GM23338 (cell line): ENCODE measurements around the gene UPK1A. TPM values are rescaled to one million over a fixed set of nuclear protein-coding genes. Genes with fewer than 3 reads are reported as not detected.

ENCODE experiments used
- ATAC-seq: fragments of 200-7000 bp; cut with Tn5 transposase; 3 replicates; pipeline ENCODE4 v1.9.1; 2020
- DNase-seq: peaks from one replicate; pipeline ENCODE4 v3.0.0-alpha.2; 2015; ENCODE audit warnings: low spot score
- H2AFZ ChIP-seq: fragments of 200-600 bp; sonication (generic); 2 replicates; pipeline ENCODE4 v1.8.0; 2016; ENCODE audit warnings: antibody characterized with exemption, mild to moderate bottlenecking, moderate library complexity
- H3F3A ChIP-seq: fragments of 200-600 bp; sonication (generic); replicated peaks from 2 replicates; pipeline ENCODE4 v1.8.0; 2017; ENCODE audit warnings: antibody characterized with exemption, mixed run types, low read depth
- H3K27ac ChIP-seq: fragments of 200-600 bp; sonication (generic); 2 replicates; pipeline ENCODE4 v1.6.1; 2016; ENCODE audit warnings: low read depth
- H3K27me3 ChIP-seq: fragments of 200-600 bp; sonication (generic); 2 replicates; pipeline ENCODE4 v1.8.0; 2016; ENCODE audit warnings: mild to moderate bottlenecking, mixed run types, moderate library complexity; ENCODE audit not compliant: insufficient read depth
- H3K36me3 ChIP-seq: fragments of 200-600 bp; sonication (generic); 2 replicates; pipeline ENCODE4 v1.8.0; 2016; ENCODE audit warnings: mild to moderate bottlenecking; ENCODE audit not compliant: insufficient read depth
- H3K4me1 ChIP-seq: fragments of 200-600 bp; sonication (generic); 2 replicates; pipeline ENCODE4 v1.8.0; 2016; ENCODE audit warnings: mild to moderate bottlenecking, moderate library complexity; ENCODE audit not compliant: insufficient read depth
- H3K4me2 ChIP-seq: fragments of 200-600 bp; sonication (generic); 2 replicates; pipeline ENCODE4 v1.7.1; 2017; ENCODE audit warnings: mixed run types
- H3K4me3 ChIP-seq: fragments of 200-600 bp; sonication (generic); 2 replicates; pipeline ENCODE4 v1.6.1; 2016; ENCODE audit warnings: mixed run types
- H3K79me2 ChIP-seq: fragments of 200-600 bp; sonication (generic); replicated peaks from 2 replicates; pipeline ENCODE4 v1.8.0; 2017; ENCODE audit warnings: mild to moderate bottlenecking; ENCODE audit not compliant: insufficient read depth
- H3K9me2 ChIP-seq: fragments of 200-600 bp; sonication (generic); 2 replicates; pipeline ENCODE4 v1.8.0; 2017; ENCODE audit not compliant: insufficient read depth
- H4K20me1 ChIP-seq: fragments of 200-600 bp; sonication (generic); replicated peaks from 2 replicates; pipeline ENCODE4 v1.8.0; 2017; ENCODE audit warnings: mild to moderate bottlenecking; ENCODE audit not compliant: insufficient read depth
- H3K27ac Mint-ChIP-seq: 2 replicates; pipeline ENCODE4 v1.8.0; 2020; ENCODE audit warnings: inconsistent platforms, mild to moderate bottlenecking, moderate library complexity, mixed read lengths
- H3K27me3 Mint-ChIP-seq: 3 replicates; pipeline ENCODE4 v1.8.0; 2022; ENCODE audit warnings: low read depth, mild to moderate bottlenecking, moderate library complexity, mixed read lengths, inconsistent platforms; ENCODE audit not compliant: insufficient read depth, poor library complexity
- H3K36me3 Mint-ChIP-seq: 3 replicates; pipeline ENCODE4 v1.8.0; 2021; ENCODE audit warnings: low read depth, mild to moderate bottlenecking, inconsistent platforms, moderate library complexity, mixed read lengths
- H3K4me1 Mint-ChIP-seq: 3 replicates; pipeline ENCODE4 v1.8.0; 2020; ENCODE audit warnings: mild to moderate bottlenecking, inconsistent platforms, mixed read lengths
- H3K4me3 Mint-ChIP-seq: 3 replicates; pipeline ENCODE4 v1.8.0; 2021; ENCODE audit warnings: moderate library complexity, mild to moderate bottlenecking, inconsistent platforms, mixed read lengths
- H3K9me3 Mint-ChIP-seq: 3 replicates; pipeline ENCODE4 v1.8.0; 2020; ENCODE audit warnings: moderate library complexity, mild to moderate bottlenecking, inconsistent platforms, mixed read lengths
- POLR2AphosphoS5 ChIP-seq: IDR thresholded peaks from 2 replicates; pipeline ENCODE4 v1.6.1; 2016; ENCODE audit warnings: antibody characterized with exemption, low read depth
- REST ChIP-seq: IDR thresholded peaks from one replicate; pipeline ENCODE4 v1.6.1; 2018; ENCODE audit warnings: antibody characterized with exemption; ENCODE audit not compliant: unreplicated experiment
- ZNF114 ChIP-seq: fragments of 250-450 bp; sonication (Bioruptor Pico); IDR thresholded peaks from 2 replicates; pipeline ENCODE4 v1.5.0; 2020; ENCODE audit warnings: mild to moderate bottlenecking, moderate library complexity
- polyA plus RNA-seq: library from polyadenylated mRNA; unstranded; fragments of >200 nt; fragmentation: Nextera tagmentation; extraction: Ambion mirVana; gene quantifications from 2 replicates; pipeline ENCODE4 v1.2.1, GENCODE V29; 2016
- total RNA-seq: library from RNA; depleted of rRNA; stranded (reverse); fragments of >200 nt; shearing (Covaris generic); gene quantifications from 2 replicates; pipeline ENCODE4 v1.2.3, GENCODE V29; 2014
- TF ChIP-seq, protein P1 (sequence below): IDR thresholded peaks from 2 replicates; pipeline ENCODE4 v1.6.1; 2016; ENCODE audit warnings: antibody characterized with exemption
- TF ChIP-seq, protein P2 (sequence below): fragments of 250-450 bp; sonication (Bioruptor Pico); IDR thresholded peaks from 2 replicates; pipeline ENCODE4 v1.5.0; 2020; ENCODE audit warnings: mild to moderate bottlenecking, moderate library complexity

The UPK1A gene
- total and polyA plus RNA-seq, 2 experiments from 2014 or later = 0.42 to 1.5 TPM

GRCh38 chr19:35656700-35657099, 9.6 kb upstream of the UPK1A start:
- ATAC-seq (no peak), DNase-seq (no peak)
- Histone ChIP-seq H3K4me2 (no peak overlapping the region), H3K27me3 (no peaks in the 10 kb centered on the region), H3K4me1 (no peaks in the 10 kb centered on the region), H3K9me2 (no peaks in the 10 kb centered on the region), H3F3A (no peaks in the 10 kb centered on the region), H3K36me3 (peaks cover 40% of the 10 kb centered on the region), H2AFZ (no peak overlapping the region), H3K27ac (no peak overlapping the region), H3K4me3 (no peak overlapping the region), H3K79me2 (no peaks in the 10 kb centered on the region; the same call in 1 of the 2 replicates), H4K20me1 (peaks cover 7% of the 10 kb centered on the region)
- H3K27me3 Mint-ChIP-seq = peaks cover 3% of the 10 kb centered on the region
- no peak overlapping the region for H3K4me3 Mint-ChIP-seq
- H3K4me1 Mint-ChIP-seq = no peaks in the 10 kb centered on the region
- H3K9me3 Mint-ChIP-seq = no peaks in the 10 kb centered on the region
- H3K27ac Mint-ChIP-seq = no peak overlapping the region
- no peak for TF ChIP-seq REST
- TF ChIP-seq, protein P1, sequence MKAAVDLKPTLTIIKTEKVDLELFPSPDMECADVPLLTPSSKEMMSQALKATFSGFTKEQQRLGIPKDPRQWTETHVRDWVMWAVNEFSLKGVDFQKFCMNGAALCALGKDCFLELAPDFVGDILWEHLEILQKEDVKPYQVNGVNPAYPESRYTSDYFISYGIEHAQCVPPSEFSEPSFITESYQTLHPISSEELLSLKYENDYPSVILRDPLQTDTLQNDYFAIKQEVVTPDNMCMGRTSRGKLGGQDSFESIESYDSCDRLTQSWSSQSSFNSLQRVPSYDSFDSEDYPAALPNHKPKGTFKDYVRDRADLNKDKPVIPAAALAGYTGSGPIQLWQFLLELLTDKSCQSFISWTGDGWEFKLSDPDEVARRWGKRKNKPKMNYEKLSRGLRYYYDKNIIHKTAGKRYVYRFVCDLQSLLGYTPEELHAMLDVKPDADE = no peak
- no peak for TF ChIP-seq POLR2AphosphoS5
- TF ChIP-seq, protein P2, sequence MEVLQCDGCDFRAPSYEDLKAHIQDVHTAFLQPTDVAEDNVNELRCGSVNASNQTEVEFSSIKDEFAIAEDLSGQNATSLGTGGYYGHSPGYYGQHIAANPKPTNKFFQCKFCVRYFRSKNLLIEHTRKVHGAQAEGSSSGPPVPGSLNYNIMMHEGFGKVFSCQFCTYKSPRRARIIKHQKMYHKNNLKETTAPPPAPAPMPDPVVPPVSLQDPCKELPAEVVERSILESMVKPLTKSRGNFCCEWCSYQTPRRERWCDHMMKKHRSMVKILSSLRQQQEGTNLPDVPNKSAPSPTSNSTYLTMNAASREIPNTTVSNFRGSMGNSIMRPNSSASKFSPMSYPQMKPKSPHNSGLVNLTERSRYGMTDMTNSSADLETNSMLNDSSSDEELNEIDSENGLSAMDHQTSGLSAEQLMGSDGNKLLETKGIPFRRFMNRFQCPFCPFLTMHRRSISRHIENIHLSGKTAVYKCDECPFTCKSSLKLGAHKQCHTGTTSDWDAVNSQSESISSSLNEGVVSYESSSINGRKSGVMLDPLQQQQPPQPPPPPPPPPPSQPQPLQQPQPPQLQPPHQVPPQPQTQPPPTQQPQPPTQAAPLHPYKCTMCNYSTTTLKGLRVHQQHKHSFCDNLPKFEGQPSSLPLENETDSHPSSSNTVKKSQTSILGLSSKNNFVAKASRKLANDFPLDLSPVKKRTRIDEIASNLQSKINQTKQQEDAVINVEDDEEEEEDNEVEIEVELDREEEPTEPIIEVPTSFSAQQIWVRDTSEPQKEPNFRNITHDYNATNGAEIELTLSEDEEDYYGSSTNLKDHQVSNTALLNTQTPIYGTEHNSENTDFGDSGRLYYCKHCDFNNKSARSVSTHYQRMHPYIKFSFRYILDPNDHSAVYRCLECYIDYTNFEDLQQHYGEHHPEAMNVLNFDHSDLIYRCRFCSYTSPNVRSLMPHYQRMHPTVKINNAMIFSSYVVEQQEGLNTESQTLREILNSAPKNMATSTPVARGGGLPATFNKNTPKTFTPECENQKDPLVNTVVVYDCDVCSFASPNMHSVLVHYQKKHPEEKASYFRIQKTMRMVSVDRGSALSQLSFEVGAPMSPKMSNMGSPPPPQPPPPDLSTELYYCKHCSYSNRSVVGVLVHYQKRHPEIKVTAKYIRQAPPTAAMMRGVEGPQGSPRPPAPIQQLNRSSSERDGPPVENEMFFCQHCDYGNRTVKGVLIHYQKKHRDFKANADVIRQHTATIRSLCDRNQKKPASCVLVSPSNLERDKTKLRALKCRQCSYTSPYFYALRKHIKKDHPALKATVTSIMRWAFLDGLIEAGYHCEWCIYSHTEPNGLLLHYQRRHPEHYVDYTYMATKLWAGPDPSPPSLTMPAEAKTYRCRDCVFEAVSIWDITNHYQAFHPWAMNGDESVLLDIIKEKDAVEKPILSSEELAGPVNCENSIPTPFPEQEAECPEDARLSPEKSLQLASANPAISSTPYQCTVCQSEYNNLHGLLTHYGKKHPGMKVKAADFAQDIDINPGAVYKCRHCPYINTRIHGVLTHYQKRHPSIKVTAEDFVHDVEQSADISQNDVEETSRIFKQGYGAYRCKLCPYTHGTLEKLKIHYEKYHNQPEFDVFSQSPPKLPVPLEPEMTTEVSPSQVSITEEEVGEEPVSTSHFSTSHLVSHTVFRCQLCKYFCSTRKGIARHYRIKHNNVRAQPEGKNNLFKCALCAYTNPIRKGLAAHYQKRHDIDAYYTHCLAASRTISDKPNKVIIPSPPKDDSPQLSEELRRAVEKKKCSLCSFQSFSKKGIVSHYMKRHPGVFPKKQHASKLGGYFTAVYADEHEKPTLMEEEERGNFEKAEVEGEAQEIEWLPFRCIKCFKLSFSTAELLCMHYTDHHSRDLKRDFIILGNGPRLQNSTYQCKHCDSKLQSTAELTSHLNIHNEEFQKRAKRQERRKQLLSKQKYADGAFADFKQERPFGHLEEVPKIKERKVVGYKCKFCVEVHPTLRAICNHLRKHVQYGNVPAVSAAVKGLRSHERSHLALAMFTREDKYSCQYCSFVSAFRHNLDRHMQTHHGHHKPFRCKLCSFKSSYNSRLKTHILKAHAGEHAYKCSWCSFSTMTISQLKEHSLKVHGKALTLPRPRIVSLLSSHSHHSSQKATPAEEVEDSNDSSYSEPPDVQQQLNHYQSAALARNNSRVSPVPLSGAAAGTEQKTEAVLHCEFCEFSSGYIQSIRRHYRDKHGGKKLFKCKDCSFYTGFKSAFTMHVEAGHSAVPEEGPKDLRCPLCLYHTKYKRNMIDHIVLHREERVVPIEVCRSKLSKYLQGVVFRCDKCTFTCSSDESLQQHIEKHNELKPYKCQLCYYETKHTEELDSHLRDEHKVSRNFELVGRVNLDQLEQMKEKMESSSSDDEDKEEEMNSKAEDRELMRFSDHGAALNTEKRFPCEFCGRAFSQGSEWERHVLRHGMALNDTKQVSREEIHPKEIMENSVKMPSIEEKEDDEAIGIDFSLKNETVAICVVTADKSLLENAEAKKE (CRISPR knock-in tag) = no peak
- TF ChIP-seq ZNF114 = no peak
- peaks cover 67% of the 10 kb centered on the region for H3K36me3 Mint-ChIP-seq
